ENCODE data around the gene CA5A.

The CA5A gene

DNA sequence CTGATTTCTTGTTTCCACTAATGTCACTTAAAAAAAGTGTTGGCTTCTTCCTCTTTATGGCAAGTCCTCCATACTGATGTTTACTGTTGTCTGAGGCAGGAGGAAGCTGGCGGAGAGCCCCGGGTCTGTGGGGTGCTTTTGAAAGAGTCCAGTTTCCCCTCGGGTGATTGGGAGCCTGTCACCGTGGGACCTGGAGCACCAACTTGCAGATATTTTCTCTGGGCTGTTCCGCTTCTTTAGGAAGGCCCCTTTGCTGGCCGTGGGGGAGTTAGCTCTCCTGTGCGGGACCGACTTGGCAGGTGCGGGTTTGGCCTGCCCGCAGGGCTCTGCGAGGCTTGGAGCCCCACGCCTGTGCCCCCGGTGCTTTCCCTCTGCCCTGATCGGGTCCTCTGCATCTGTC, 18.0 kb upstream of the CA5A start:
- H2AFZ ChIP-seq (ENCODE audit: insufficient read depth, low read length, poor library complexity), result no peak overlapping the region
- peaks cover 22% of the 10 kb centered on the region for H3K79me2 ChIP-seq (ENCODE audit: control insufficient read depth, insufficient read depth, low read length, poor library complexity)
- H4K91ac ChIP-seq (ENCODE audit: low read depth, low read length), result no peak overlapping the region
- H4K8ac ChIP-seq (ENCODE audit: low read depth, low read length), result no peak overlapping the region
- peaks cover 17 to 24% of the 10 kb centered on the region in 2 experiments for H3K4me1 ChIP-seq (ENCODE audit: control insufficient read depth in 1 of 2, insufficient read depth in 2 of 2, low read length in 2 of 2)
- H3K27me3 ChIP-seq (ENCODE audit: insufficient read depth, low read length), result no peaks in the 10 kb centered on the region
- peaks cover 13% of the 10 kb centered on the region for H3K79me1 ChIP-seq (ENCODE audit: low read length)
- WGBS (ENCODE audit: extremely low coverage, insufficient coverage, insufficient read length), result no CpG with 5 or more reads among the region's 14 CpGs
- no peak overlapping the region for H3K23ac ChIP-seq (ENCODE audit: low read length)
- H2BK5ac ChIP-seq (ENCODE audit: low read depth, low read length, poor library complexity), result no peak overlapping the region
- no peak overlapping the region for H3K9ac ChIP-seq (ENCODE audit: low read length)
- H4K12ac ChIP-seq (ENCODE audit: low read depth, low read length), result no peak overlapping the region
- no peaks in the 10 kb centered on the region for H3K9me3 ChIP-seq (ENCODE audit: insufficient read depth, low read depth, low read length)
- no peak overlapping the region for H3K27ac ChIP-seq (ENCODE audit: low read depth, low read length)
- H2BK120ac ChIP-seq (ENCODE audit: insufficient read depth, low read length, poor library complexity), result no peak overlapping the region
- H3K36me3 ChIP-seq (ENCODE audit: control insufficient read depth in 1 of 2, insufficient read depth in 2 of 2, low read length in 2 of 2), result peaks cover 31 to 32% of the 10 kb centered on the region in 2 experiments
- no peak overlapping the region for H2AK5ac ChIP-seq (ENCODE audit: low read length)
- H3K4me3 ChIP-seq (ENCODE audit: low read depth, low read length), result no peak overlapping the region
- no peak overlapping the region for H2BK12ac ChIP-seq (ENCODE audit: low read length)
- peak in 1 of 2 donors; percentile 24 for DNase-seq
- no peak overlapping the region for H3K14ac ChIP-seq (ENCODE audit: low read length)
- H3K4me2 ChIP-seq (ENCODE audit: low read length), result no peak overlapping the region
- peak overlapping the region; percentile 10 for H3K4ac ChIP-seq (ENCODE audit: low read depth, low read length)
- H3K18ac ChIP-seq (ENCODE audit: low read length), result no peak overlapping the region

DNA sequence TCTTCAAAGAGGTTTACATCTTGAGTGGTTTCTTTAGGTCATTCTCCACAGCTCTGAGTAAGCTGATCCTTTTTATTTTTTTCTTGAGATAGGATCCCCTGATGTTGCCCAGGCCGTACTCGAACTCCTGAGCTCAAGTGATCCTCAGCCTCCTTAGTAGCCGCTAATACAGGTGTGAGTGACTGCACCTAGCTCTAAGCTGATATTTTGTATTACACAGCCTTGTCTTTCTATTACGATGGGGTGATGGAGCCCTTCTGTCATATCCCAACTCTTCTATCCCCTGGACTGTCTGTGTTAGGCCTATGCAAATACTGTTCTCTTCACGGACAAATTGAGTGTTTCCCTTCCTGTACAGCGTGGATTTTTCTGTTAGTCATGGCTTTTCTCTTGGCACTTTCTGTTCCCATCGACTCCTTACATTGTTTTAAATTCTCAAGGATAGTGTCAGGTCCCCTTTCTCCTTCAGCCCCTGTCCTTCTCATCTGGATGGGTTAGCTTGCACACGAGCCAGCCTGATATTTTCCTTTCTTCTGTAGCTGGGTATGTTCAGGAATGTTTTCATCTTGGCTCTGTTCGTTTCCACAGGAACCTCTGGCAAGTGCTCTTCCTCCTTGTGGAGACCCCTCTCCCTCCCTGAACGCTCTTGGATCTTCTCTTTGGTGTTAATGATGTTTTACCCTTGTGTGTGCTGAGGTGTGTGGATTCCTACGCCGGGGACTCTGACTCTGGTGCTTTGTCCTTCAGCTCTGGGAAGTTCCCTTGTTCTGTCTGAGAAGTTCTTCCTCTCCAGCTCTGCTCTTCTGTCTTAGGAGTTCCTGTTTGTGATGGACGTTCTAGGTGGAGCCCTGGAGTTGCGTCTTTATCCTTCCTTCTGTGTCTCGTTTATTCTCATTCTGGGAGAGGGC, 17.2 kb upstream of the CA5A start:
- Histone ChIP-seq H3K79me1 (ENCODE audit: low read length) (peaks cover 15% of the 10 kb centered on the region), H3K9ac (ENCODE audit: low read length) (no peak overlapping the region), H3K36me3 (ENCODE audit: control insufficient read depth in 1 of 2, insufficient read depth in 2 of 2, low read length in 2 of 2) (peaks cover 27 to 28% of the 10 kb centered on the region in 2 experiments), H3K4me2 (ENCODE audit: low read length) (no peak overlapping the region), H3K4ac (ENCODE audit: low read depth, low read length) (peak overlapping the region; percentile 53), H3K27me3 (ENCODE audit: insufficient read depth, low read length) (no peaks in the 10 kb centered on the region), H4K8ac (ENCODE audit: low read depth, low read length) (no peak overlapping the region), H2BK120ac (ENCODE audit: insufficient read depth, low read length, poor library complexity) (no peak overlapping the region), H2BK12ac (ENCODE audit: low read length) (no peak overlapping the region), H3K79me2 (ENCODE audit: control insufficient read depth, insufficient read depth, low read length, poor library complexity) (peaks cover 17% of the 10 kb centered on the region), H2AK5ac (ENCODE audit: low read length) (no peak overlapping the region), H3K23ac (ENCODE audit: low read length) (no peak overlapping the region), H2BK5ac (ENCODE audit: low read depth, low read length, poor library complexity) (no peak overlapping the region), H4K12ac (ENCODE audit: low read depth, low read length) (no peak overlapping the region), H3K18ac (ENCODE audit: low read length) (no peak overlapping the region), H3K4me3 (ENCODE audit: low read depth, low read length) (no peak overlapping the region), H3K27ac (ENCODE audit: low read depth, low read length) (no peak overlapping the region), H4K91ac (ENCODE audit: low read depth, low read length) (no peak overlapping the region), H3K14ac (ENCODE audit: low read length) (no peak overlapping the region), H3K4me1 (ENCODE audit: control insufficient read depth in 1 of 2, insufficient read depth in 2 of 2, low read length in 2 of 2) (peaks cover 18 to 25% of the 10 kb centered on the region in 2 experiments), H2AFZ (ENCODE audit: insufficient read depth, low read length, poor library complexity) (no peak overlapping the region), H3K9me3 (ENCODE audit: insufficient read depth, low read depth, low read length) (no peaks in the 10 kb centered on the region)
- no CpG with 5 or more reads among the region's 15 CpGs for WGBS (ENCODE audit: extremely low coverage, insufficient coverage, insufficient read length)
- DNase-seq, result peak in 1 of 2 donors; percentile 25

DNA sequence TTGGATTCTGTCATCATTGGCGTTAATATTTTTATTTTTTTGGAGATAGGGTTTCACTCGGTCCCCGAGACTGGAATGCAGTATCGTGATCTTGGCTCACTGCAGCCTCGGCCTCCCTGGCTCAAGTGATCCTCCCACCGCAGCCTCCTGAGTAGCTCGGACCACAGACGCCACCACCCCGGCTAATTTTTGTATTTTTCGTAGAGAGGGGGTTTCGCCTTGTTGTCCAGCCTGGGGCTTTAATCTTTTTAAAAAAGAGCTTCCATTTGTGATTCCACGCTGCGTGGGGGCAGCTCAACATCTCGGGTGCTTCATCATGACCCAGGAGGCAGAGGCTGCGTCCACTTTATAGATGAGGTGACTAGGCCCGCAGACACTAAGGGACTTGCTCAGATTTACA, 16.4 kb upstream of the CA5A start:
- Histone ChIP-seq H3K9me3 (ENCODE audit: insufficient read depth, low read depth, low read length) (no peaks in the 10 kb centered on the region), H3K18ac (ENCODE audit: low read length) (no peak overlapping the region), H2BK120ac (ENCODE audit: insufficient read depth, low read length, poor library complexity) (no peak overlapping the region), H3K79me1 (ENCODE audit: low read length) (peaks cover 21% of the 10 kb centered on the region), H3K27ac (ENCODE audit: low read depth, low read length) (no peak overlapping the region), H2AK5ac (ENCODE audit: low read length) (no peak overlapping the region), H4K12ac (ENCODE audit: low read depth, low read length) (no peak overlapping the region), H3K27me3 (ENCODE audit: insufficient read depth, low read length) (no peaks in the 10 kb centered on the region), H3K36me3 (ENCODE audit: control insufficient read depth in 1 of 2, insufficient read depth in 2 of 2, low read length in 2 of 2) (peaks cover 22% of the 10 kb centered on the region in 2 experiments), H3K14ac (ENCODE audit: low read length) (no peak overlapping the region), H3K4ac (ENCODE audit: low read depth, low read length) (peak overlapping the region; percentile 100), H3K79me2 (ENCODE audit: control insufficient read depth, insufficient read depth, low read length, poor library complexity) (peaks cover 17% of the 10 kb centered on the region), H2BK12ac (ENCODE audit: low read length) (no peak overlapping the region), H2AFZ (ENCODE audit: insufficient read depth, low read length, poor library complexity) (no peak overlapping the region), H2BK5ac (ENCODE audit: low read depth, low read length, poor library complexity) (no peak overlapping the region), H3K9ac (ENCODE audit: low read length) (no peak overlapping the region), H4K8ac (ENCODE audit: low read depth, low read length) (no peak overlapping the region), H3K23ac (ENCODE audit: low read length) (no peak overlapping the region), H3K4me1 (ENCODE audit: control insufficient read depth in 1 of 2, insufficient read depth in 2 of 2, low read length in 2 of 2) (peaks cover 20 to 26% of the 10 kb centered on the region in 2 experiments), H4K91ac (ENCODE audit: low read depth, low read length) (no peak overlapping the region), H3K4me2 (ENCODE audit: low read length) (no peak overlapping the region), H3K4me3 (ENCODE audit: low read depth, low read length) (no peak overlapping the region)
- no CpG with 5 or more reads among the region's 16 CpGs for WGBS (ENCODE audit: extremely low coverage, insufficient coverage, insufficient read length)
- DNase-seq, result no peak

DNA sequence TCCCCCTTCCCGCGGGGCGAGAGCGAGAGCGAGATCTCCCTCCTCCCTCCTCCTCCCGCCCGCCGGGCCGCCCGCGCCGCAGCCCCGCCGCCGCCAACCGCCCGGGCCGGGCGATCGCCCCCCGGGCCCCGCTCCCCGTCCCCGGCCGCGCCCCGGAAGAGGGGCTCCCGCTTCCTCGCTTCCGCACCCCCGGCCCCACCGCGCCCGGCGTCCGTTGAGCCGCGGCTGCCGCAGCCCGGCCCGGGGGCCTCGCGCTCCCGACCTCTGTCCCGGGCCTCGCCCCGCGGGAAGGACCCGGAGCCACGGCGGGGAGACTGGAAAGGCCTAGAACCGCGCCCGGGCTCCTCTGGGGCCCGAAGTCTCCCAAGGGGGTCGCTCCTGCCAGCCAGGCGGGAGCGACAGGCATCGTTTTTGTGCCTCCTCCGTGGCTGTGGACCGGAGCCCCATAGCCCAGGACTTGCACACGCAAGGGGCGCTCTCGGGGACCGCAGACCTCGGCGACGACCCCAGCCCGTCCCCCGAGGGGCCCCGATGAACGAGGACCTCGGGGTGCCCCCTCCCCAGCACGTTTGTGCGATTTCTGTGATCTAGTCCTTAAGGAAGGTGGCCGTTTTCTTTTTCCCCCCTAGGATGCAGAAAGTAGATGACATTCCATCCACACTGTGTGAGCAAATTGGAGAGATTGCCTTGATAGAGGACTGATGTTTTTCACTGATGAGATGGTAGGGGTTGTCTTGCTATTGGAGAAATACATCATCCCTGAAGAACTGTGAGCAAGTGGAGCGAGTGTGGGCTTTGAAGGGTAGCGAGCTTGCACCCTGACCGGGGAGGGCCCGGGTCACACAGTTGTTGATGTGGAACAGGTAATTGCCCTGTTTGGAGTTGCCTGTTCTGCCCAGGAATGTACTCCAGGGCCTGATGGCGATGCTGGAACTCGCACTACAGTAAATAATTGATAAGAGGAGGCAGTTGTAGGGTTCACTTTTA, 15.5 kb upstream of the CA5A start:
- Histone ChIP-seq H3K14ac (ENCODE audit: low read length) (peak overlapping the region; percentile 99), H3K4me1 (ENCODE audit: control insufficient read depth in 1 of 2, insufficient read depth in 2 of 2, low read length in 2 of 2) (peaks cover 26 to 30% of the 10 kb centered on the region in 2 experiments), H3K4me3 (ENCODE audit: low read depth, low read length) (peak overlapping the region; percentile 90), H3K4me2 (ENCODE audit: low read length) (peak overlapping the region; percentile 94), H3K27ac (ENCODE audit: low read depth, low read length) (peak overlapping the region; percentile 91), H3K79me1 (ENCODE audit: low read length) (peaks cover 27% of the 10 kb centered on the region), H3K23ac (ENCODE audit: low read length) (peak overlapping the region; percentile 54), H3K36me3 (ENCODE audit: control insufficient read depth in 1 of 2, insufficient read depth in 2 of 2, low read length in 2 of 2) (peaks cover 13 to 14% of the 10 kb centered on the region in 2 experiments), H3K4ac (ENCODE audit: low read depth, low read length) (peak overlapping the region; percentile 100), H3K79me2 (ENCODE audit: control insufficient read depth, insufficient read depth, low read length, poor library complexity) (peaks cover 15% of the 10 kb centered on the region), H3K9ac (ENCODE audit: low read length) (peak overlapping the region; percentile 100), H3K27me3 (ENCODE audit: insufficient read depth, low read length) (no peaks in the 10 kb centered on the region), H2AFZ (ENCODE audit: insufficient read depth, low read length, poor library complexity) (peak overlapping the region; percentile 82), H4K8ac (ENCODE audit: low read depth, low read length) (peak overlapping the region; percentile 96), H4K12ac (ENCODE audit: low read depth, low read length) (peak overlapping the region; percentile 93), H2BK120ac (ENCODE audit: insufficient read depth, low read length, poor library complexity) (peak overlapping the region; percentile 93), H2BK5ac (ENCODE audit: low read depth, low read length, poor library complexity) (peak overlapping the region; percentile 96), H2AK5ac (ENCODE audit: low read length) (peak overlapping the region; percentile 98), H2BK12ac (ENCODE audit: low read length) (peak overlapping the region; percentile 26), H3K18ac (ENCODE audit: low read length) (peak overlapping the region; percentile 95), H3K9me3 (ENCODE audit: insufficient read depth, low read depth, low read length) (no peaks in the 10 kb centered on the region), H4K91ac (ENCODE audit: low read depth, low read length) (peak overlapping the region; percentile 98)
- DNase-seq, result peak in 1 of 2 donors; percentile 31
- no CpG with 5 or more reads among the region's 82 CpGs for WGBS (ENCODE audit: extremely low coverage, insufficient coverage, insufficient read length)
